ENCODE measurements around the gene AMBRA1.

Gene AMBRA1

DNA sequence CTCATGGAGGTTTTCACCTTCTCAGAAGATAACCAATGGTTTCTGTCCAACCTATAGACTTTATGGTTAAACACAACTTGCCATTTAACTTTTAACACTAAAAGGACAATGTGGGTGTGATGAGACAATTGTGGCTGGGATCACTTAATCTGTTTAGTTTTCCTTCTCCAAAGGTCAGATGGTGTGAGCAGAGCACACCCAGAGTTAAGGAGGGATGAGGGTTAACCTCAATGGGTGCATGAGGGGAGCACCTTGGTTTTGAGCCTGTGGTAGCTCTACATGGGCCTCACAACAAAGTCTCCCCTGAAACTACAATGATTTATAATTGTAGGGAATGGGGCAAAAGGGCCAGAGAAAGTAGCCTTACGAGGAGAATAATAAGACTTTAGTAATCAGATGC lies 173.3 kb downstream of the AMBRA1 start:
- H3K4me1 ChIP-seq (ENCODE audit: insufficient read depth, low read length): peaks cover 12% of the 10 kb centered on the region
- H3K4me3 ChIP-seq (ENCODE audit: low read depth in 1 of 2, low read length in 2 of 2): no peak overlapping the region
- H3K36me3 ChIP-seq (ENCODE audit: insufficient read depth, low read length): peaks cover 76% of the 10 kb centered on the region
- DNase-seq (no peak), ATAC-seq (ENCODE audit: insufficient read depth, low read depth) (no peak)
- H3K27me3 ChIP-seq (ENCODE audit: insufficient read depth, low read length, poor library complexity): no peaks in the 10 kb centered on the region
- no peak for TF ChIP-seq CTCF (IDR thresholded peaks at IDR 0.05; ENCODE audit: borderline replicate concordance, extremely low read depth, low read length, poor library complexity, severe bottlenecking)
- TF ChIP-seq EZH2 (IDR thresholded peaks at IDR 0.05; ENCODE audit: borderline replicate concordance, low read depth, low read length, severe bottlenecking): no peak
- no peaks in the 10 kb centered on the region for H3K79me2 ChIP-seq (ENCODE audit: insufficient read depth, low read length)
- no peak overlapping the region for H3K9ac ChIP-seq (ENCODE audit: low read depth, low read length)
- H3K4me2 ChIP-seq (ENCODE audit: insufficient read depth, low read length): no peak overlapping the region
- no peaks in the 10 kb centered on the region for H3K9me3 ChIP-seq (ENCODE audit: insufficient read depth, low read length, severe bottlenecking)
- H2AFZ ChIP-seq (ENCODE audit: low read depth, low read length): no peak overlapping the region
- no peak overlapping the region for H3K27ac ChIP-seq (ENCODE audit: low read length)
- H4K20me1 ChIP-seq (ENCODE audit: insufficient read depth, low read length): 0 out of 2 replicates have a peak, but pooled peaks cover 3% of the 10 kb centered on the region

GRCh38 chr11:46418751-46419150 lies 175.1 kb downstream of the AMBRA1 start:
- Histone ChIP-seq H3K79me2 (ENCODE audit: insufficient read depth, low read length) (no peaks in the 10 kb centered on the region), H3K27me3 (ENCODE audit: insufficient read depth, low read length, poor library complexity) (no peaks in the 10 kb centered on the region), H3K4me2 (ENCODE audit: insufficient read depth, low read length) (no peak overlapping the region), H3K4me3 (ENCODE audit: low read depth in 1 of 2, low read length in 2 of 2) (no peak overlapping the region), H3K36me3 (ENCODE audit: insufficient read depth, low read length) (peaks cover 84% of the 10 kb centered on the region), H3K27ac (ENCODE audit: low read length) (no peak overlapping the region), H2AFZ (ENCODE audit: low read depth, low read length) (no peak overlapping the region), H3K9ac (ENCODE audit: low read depth, low read length) (no peak overlapping the region), H3K4me1 (ENCODE audit: insufficient read depth, low read length) (peaks cover 29% of the 10 kb centered on the region), H3K9me3 (ENCODE audit: insufficient read depth, low read length, severe bottlenecking) (no peaks in the 10 kb centered on the region), H4K20me1 (ENCODE audit: insufficient read depth, low read length) (peaks cover 3% of the 10 kb centered on the region; the same call in 1 of the 2 replicates)
- DNase-seq (no peak), ATAC-seq (ENCODE audit: insufficient read depth, low read depth) (no peak)
- TF ChIP-seq EZH2 (IDR thresholded peaks at IDR 0.05; ENCODE audit: borderline replicate concordance, low read depth, low read length, severe bottlenecking) (no peak), CTCF (IDR thresholded peaks at IDR 0.05; ENCODE audit: borderline replicate concordance, extremely low read depth, low read length, poor library complexity, severe bottlenecking) (no peak)

DNA sequence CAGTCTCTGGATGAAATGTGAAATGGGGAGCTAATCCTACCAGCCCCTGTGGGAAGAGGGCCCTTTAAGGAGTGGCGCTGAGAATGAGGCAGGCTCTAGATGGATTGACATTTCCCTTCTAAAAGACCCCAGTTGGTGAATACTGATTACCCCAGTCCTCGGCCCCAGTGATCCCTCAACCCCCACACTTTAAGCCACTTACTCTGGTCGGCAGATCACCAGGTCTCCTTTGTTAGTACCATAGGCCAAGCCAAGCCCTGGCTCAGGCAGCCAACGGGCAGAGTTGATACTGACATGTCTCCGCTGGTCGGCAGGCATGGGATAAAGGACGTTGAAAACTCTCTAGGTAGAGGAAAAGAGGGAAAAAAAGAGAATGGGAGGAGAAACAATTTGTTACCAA lies 176.1 kb downstream of the AMBRA1 start:
- peaks cover 32% of the 10 kb centered on the region for H3K4me1 ChIP-seq (ENCODE audit: insufficient read depth, low read length)
- H3K4me2 ChIP-seq (ENCODE audit: insufficient read depth, low read length): no peak overlapping the region
- no peak overlapping the region for H3K27ac ChIP-seq (ENCODE audit: low read length)
- no peaks in the 10 kb centered on the region for H3K9me3 ChIP-seq (ENCODE audit: insufficient read depth, low read length, severe bottlenecking)
- no peak overlapping the region for H3K9ac ChIP-seq (ENCODE audit: low read depth, low read length)
- no peaks in the 10 kb centered on the region for H3K79me2 ChIP-seq (ENCODE audit: insufficient read depth, low read length)
- peaks cover 89% of the 10 kb centered on the region for H3K36me3 ChIP-seq (ENCODE audit: insufficient read depth, low read length)
- peaks cover 3% of the 10 kb centered on the region; the same call in 1 of the 2 replicates for H4K20me1 ChIP-seq (ENCODE audit: insufficient read depth, low read length)
- DNase-seq (no peak), ATAC-seq (ENCODE audit: insufficient read depth, low read depth) (no peak)
- no peak overlapping the region for H3K4me3 ChIP-seq (ENCODE audit: low read depth in 1 of 2, low read length in 2 of 2)
- H2AFZ ChIP-seq (ENCODE audit: low read depth, low read length): no peak overlapping the region
- no peaks in the 10 kb centered on the region for H3K27me3 ChIP-seq (ENCODE audit: insufficient read depth, low read length, poor library complexity)
- TF ChIP-seq CTCF (IDR thresholded peaks at IDR 0.05; ENCODE audit: borderline replicate concordance, extremely low read depth, low read length, poor library complexity, severe bottlenecking): no peak
- TF ChIP-seq EZH2 (IDR thresholded peaks at IDR 0.05; ENCODE audit: borderline replicate concordance, low read depth, low read length, severe bottlenecking): no peak

- Histone ChIP-seq H3K36me3 (ENCODE audit: insufficient read depth, low read length) (peaks cover 78% of the 10 kb centered on the region), H3K4me1 (ENCODE audit: insufficient read depth, low read length) (peaks cover 32% of the 10 kb centered on the region), H3K27me3 (ENCODE audit: insufficient read depth, low read length, poor library complexity) (no peaks in the 10 kb centered on the region), H3K79me2 (ENCODE audit: insufficient read depth, low read length) (no peaks in the 10 kb centered on the region), H3K27ac (ENCODE audit: low read length) (peak overlapping the region; percentile 10; the same call in 1 of the 2 replicates), H3K9ac (ENCODE audit: low read depth, low read length) (no peak overlapping the region), H2AFZ (ENCODE audit: low read depth, low read length) (no peak overlapping the region), H3K9me3 (ENCODE audit: insufficient read depth, low read length, severe bottlenecking) (no peaks in the 10 kb centered on the region), H3K4me3 (ENCODE audit: low read depth in 1 of 2, low read length in 2 of 2) (no peak overlapping the region), H3K4me2 (ENCODE audit: insufficient read depth, low read length) (no peak overlapping the region), H4K20me1 (ENCODE audit: insufficient read depth, low read length) (peaks cover 3% of the 10 kb centered on the region; the same call in 1 of the 2 replicates)
- ATAC-seq (ENCODE audit: insufficient read depth, low read depth) (peak; percentile 5; the same call in 1 of the 3 replicates), DNase-seq (no peak)
- TF ChIP-seq EZH2 (IDR thresholded peaks at IDR 0.05; ENCODE audit: borderline replicate concordance, low read depth, low read length, severe bottlenecking) (no peak), CTCF (IDR thresholded peaks at IDR 0.05; ENCODE audit: borderline replicate concordance, extremely low read depth, low read length, poor library complexity, severe bottlenecking) (no peak)
These were observed 178.9 kb downstream of the AMBRA1 start for GRCh38 chr11:46414879-46415278.
